H1 (cell line): ENCODE results near the gene RTN4RL1. TPM values are rescaled to one million over a fixed set of nuclear protein-coding genes. Genes with fewer than 3 reads are reported as not detected.

Experiments
- CTCF ChIA-PET: fragments of 300-600 bp; sonication (Branson Sonifier 250); formaldehyde crosslinking; loops from one replicate; lab custom pipeline; 2021; ENCODE audit not compliant: partially characterized antibody; lab: Charles Lee
- POLR2A ChIA-PET: fragments of 300-600 bp; sonication (Branson Sonifier 250); formaldehyde crosslinking; loops from one replicate; lab custom pipeline; 2021; ENCODE audit warnings: inconsistent platforms; ENCODE audit not compliant: partially characterized antibody; lab: Charles Lee
- DNase-seq, 2 experiments: peaks; one replicate each; pipeline versions ENCODE4 v3.0.0 to v3.0.0-alpha.2; 2010 to 2022; ENCODE audit warnings: low spot score in 2 of 2, low read depth in 1 of 2, mixed read lengths in 1 of 2
- FAIRE-seq: peaks from 2 replicates; lab custom pipeline; 2011; peaks lifted over from hg19 to GRCh38; lab: Jason Lieb, UNC
- H2AFZ ChIP-seq: 2 replicates; pipeline ENCODE4 v1.8.1; 2012; ENCODE audit warnings: low read length, inconsistent platforms
- H2AK5ac ChIP-seq: 2 replicates; pipeline ENCODE4 v1.6.1; 2013; ENCODE audit warnings: low read depth, low read length
- H2BK120ac ChIP-seq: replicated peaks from 2 replicates; pipeline ENCODE3; 2013; ENCODE audit warnings: low read depth, low read length, inconsistent platforms
- H2BK12ac ChIP-seq: 2 replicates; pipeline ENCODE4 v1.6.1; 2013; ENCODE audit warnings: low read depth, low read length
- H2BK15ac ChIP-seq: 2 replicates; pipeline ENCODE4 v1.6.1; 2013; ENCODE audit warnings: low read length
- H2BK20ac ChIP-seq: 2 replicates; pipeline ENCODE4 v1.6.1; 2013; ENCODE audit warnings: low read length
- H2BK5ac ChIP-seq: 2 replicates; pipeline ENCODE4 v1.6.1; 2013; ENCODE audit warnings: low read depth, low read length
- H3K14ac ChIP-seq: 2 replicates; pipeline ENCODE4 v1.6.1; 2013; ENCODE audit warnings: inconsistent platforms; ENCODE audit not compliant: insufficient read length
- H3K18ac ChIP-seq: 2 replicates; pipeline ENCODE4 v1.6.1; 2013; ENCODE audit warnings: low read length; ENCODE audit errors: extremely low read depth
- H3K23ac ChIP-seq: 2 replicates; pipeline ENCODE4 v1.6.1; 2013; ENCODE audit warnings: inconsistent platforms; ENCODE audit not compliant: insufficient read length
- H3K23me2 ChIP-seq: 2 replicates; pipeline ENCODE4 v1.6.1; 2013; ENCODE audit warnings: low read depth, low read length
- H3K27ac ChIP-seq: 2 replicates; pipeline ENCODE4 v1.6.1; 2011; ENCODE audit warnings: low read depth, low read length, inconsistent platforms
- H3K27me3 ChIP-seq, 4 experiments: replicated peaks in 1 of 4; 1 replicate in 1 of 4; 2 replicates in 3 of 4; pipeline versions ENCODE4 v1.6.1 to v1.8.1; 2011 to 2013; ENCODE audit warnings: low read length in 3 of 4, mild to moderate bottlenecking in 3 of 4, inconsistent platforms in 2 of 4, mixed read lengths in 2 of 4, moderate library complexity in 1 of 4; ENCODE audit not compliant: control insufficient read depth in 3 of 4, insufficient read depth in 3 of 4; ENCODE audit errors: extremely low read depth in 1 of 4
- H3K36me3 ChIP-seq, 4 experiments: 2 replicates each; pipeline versions ENCODE4 v1.6.1 to v1.8.1; 2011 to 2013; ENCODE audit warnings: mild to moderate bottlenecking in 4 of 4, low read length in 3 of 4, moderate library complexity in 2 of 4, control low read depth in 1 of 4, inconsistent platforms in 1 of 4; ENCODE audit not compliant: insufficient read depth in 4 of 4, control insufficient read depth in 2 of 4
- H3K4ac ChIP-seq: replicated peaks from 2 replicates; pipeline ENCODE3; 2013; ENCODE audit warnings: low read length, low read depth, mixed read lengths, inconsistent platforms; ENCODE audit not compliant: insufficient read length
- H3K4me1 ChIP-seq, 4 experiments: replicated peaks in 1 of 4; 1 replicate in 1 of 4; 2 replicates in 3 of 4; pipeline versions ENCODE4 v1.6.1 to v1.8.1; 2011 to 2013; ENCODE audit warnings: low read length in 3 of 4, inconsistent platforms in 2 of 4, mixed read lengths in 1 of 4; ENCODE audit not compliant: insufficient read depth in 4 of 4, control insufficient read depth in 3 of 4
- H3K4me2 ChIP-seq, 2 experiments: 2 replicates each; pipeline versions ENCODE4 v1.6.1 to v1.8.1; 2011 to 2013; ENCODE audit warnings: low read depth in 2 of 2, low read length in 2 of 2, control low read depth in 1 of 2, inconsistent platforms in 1 of 2, mild to moderate bottlenecking in 1 of 2; ENCODE audit not compliant: insufficient read depth in 1 of 2
- H3K4me3 ChIP-seq, 4 experiments: fragments of 200-600, 300-600 bp in 1 of 4; sonication (generic), shearing (Covaris generic), sonication (Bioruptor Twin) in 1 of 4; 2 replicates each; pipeline versions ENCODE4 v1.5.1 to v1.8.1; 2011 to 2016; ENCODE audit warnings: low read length in 4 of 4, low read depth in 3 of 4, control low read depth in 2 of 4, inconsistent platforms in 2 of 4, mild to moderate bottlenecking in 2 of 4, mixed read lengths in 1 of 4, moderate library complexity in 1 of 4; ENCODE audit not compliant: insufficient read depth in 2 of 4; ENCODE audit errors: extremely low read depth in 1 of 4
- H3K56ac ChIP-seq: replicated peaks from 2 replicates; pipeline ENCODE3; 2013; ENCODE audit warnings: low read depth, mild to moderate bottlenecking, mixed read lengths, low read length, inconsistent platforms; ENCODE audit not compliant: insufficient read length
- H3K79me1 ChIP-seq: 2 replicates; pipeline ENCODE4 v1.6.1; 2013; ENCODE audit warnings: low read depth, low read length, control low read depth
- H3K79me2 ChIP-seq, 2 experiments: 2 replicates each; pipeline versions ENCODE4 v1.6.1 to v1.8.1; 2012 to 2013; ENCODE audit warnings: low read length in 2 of 2, mild to moderate bottlenecking in 2 of 2, inconsistent platforms in 1 of 2; ENCODE audit not compliant: insufficient read depth in 2 of 2, control insufficient read depth in 1 of 2
- H3K9ac ChIP-seq, 4 experiments: replicated peaks in 1 of 4; 1 replicate in 1 of 4; 2 replicates in 3 of 4; pipeline versions ENCODE4 v1.6.1 to v1.8.1; 2011 to 2013; ENCODE audit warnings: low read depth in 3 of 4, low read length in 3 of 4, control low read depth in 2 of 4, mild to moderate bottlenecking in 2 of 4, moderate library complexity in 2 of 4, inconsistent platforms in 1 of 4; ENCODE audit errors: extremely low read depth in 1 of 4
- H3K9me3 ChIP-seq, 2 experiments: 2 replicates each; pipeline versions ENCODE4 v1.6.1 to v1.8.1; 2012 to 2013; ENCODE audit warnings: mild to moderate bottlenecking in 2 of 2, moderate library complexity in 2 of 2, control low read depth in 1 of 2, inconsistent platforms in 1 of 2, low read depth in 1 of 2, low read length in 1 of 2, mixed read lengths in 1 of 2; ENCODE audit not compliant: insufficient read depth in 2 of 2
- H4K20me1 ChIP-seq, 2 experiments: replicated peaks in 1 of 2; 2 replicates each; pipeline versions ENCODE3 to v1.8.1; 2011 to 2013; ENCODE audit warnings: inconsistent platforms in 2 of 2, low read length in 2 of 2, mild to moderate bottlenecking in 1 of 2; ENCODE audit not compliant: insufficient read depth in 2 of 2, control insufficient read depth in 1 of 2
- H4K5ac ChIP-seq: 2 replicates; pipeline ENCODE4 v1.6.1; 2013; ENCODE audit warnings: low read length, low read depth, mixed read lengths, inconsistent platforms; ENCODE audit not compliant: insufficient read length
- H4K8ac ChIP-seq: 2 replicates; pipeline ENCODE4 v1.8.0; 2013; ENCODE audit warnings: mild to moderate bottlenecking, moderate library complexity, low read length, inconsistent platforms; ENCODE audit not compliant: insufficient read depth; ENCODE audit errors: extremely low read depth
- H4K91ac ChIP-seq: replicated peaks from 2 replicates; pipeline ENCODE3; 2013; ENCODE audit warnings: low read length, mixed read lengths, inconsistent platforms; ENCODE audit not compliant: insufficient read length
- HDAC6 ChIP-seq: IDR thresholded peaks from one replicate; pipeline ENCODE4 v1.7.1; 2012; ENCODE audit warnings: low read depth, mild to moderate bottlenecking, inconsistent platforms, low read length, moderate library complexity
- WGBS, 2 experiments: shearing (Covaris generic) in 1 of 2; methylation state at CpG; one replicate each; pipeline versions ENCODE4 v1.1.6 to v1.1.7; 2013 to 2015; ENCODE audit warnings: low lambda C conversion rate in 2 of 2, mixed read lengths in 2 of 2, inconsistent platforms in 1 of 2, low coverage in 1 of 2, missing lambda C conversion rate in 1 of 2; ENCODE audit not compliant: insufficient replicate concordance in 2 of 2, insufficient coverage in 1 of 2, insufficient read length in 1 of 2; ENCODE audit errors: extremely low coverage in 1 of 2, missing lambda C conversion rate in 1 of 2; 5-methylcytosine and 5-hydroxymethylcytosine counted together
- polyA plus RNA-seq, 7 experiments: library from polyadenylated mRNA; depleted of rRNA in 3 of 7; stranded (reverse) in 5 of 7; unstranded in 2 of 7; fragments of >200 nt in 5 of 7; fragments of 200-250 nt in 2 of 7; gene quantifications; 1 replicate in 5 of 7; 2 replicates in 1 of 7; 4 replicates in 1 of 7; pipeline versions ENCODE4 v1.2.1 to v1.2.3, GENCODE V29; 2011 to 2013; ENCODE audit warnings: missing spikeins in 2 of 7, mixed read lengths in 2 of 7
- total RNA-seq: library from RNA; stranded (reverse); fragmentation: NEBNext Ultra II Directional; extraction: Animal tissue kit (Norgen Biotek cat#: 25700); gene quantifications from 2 replicates; pipeline ENCODE4 v1.2.1, GENCODE V29; 2021

Gene RTN4RL1
- total and polyA plus RNA-seq, 2 of the 8 experiments (the other 6 are each of a cell fraction or from before 2014, with no cell fraction given), result 0.09 TPM; not detected in 1

DNA sequence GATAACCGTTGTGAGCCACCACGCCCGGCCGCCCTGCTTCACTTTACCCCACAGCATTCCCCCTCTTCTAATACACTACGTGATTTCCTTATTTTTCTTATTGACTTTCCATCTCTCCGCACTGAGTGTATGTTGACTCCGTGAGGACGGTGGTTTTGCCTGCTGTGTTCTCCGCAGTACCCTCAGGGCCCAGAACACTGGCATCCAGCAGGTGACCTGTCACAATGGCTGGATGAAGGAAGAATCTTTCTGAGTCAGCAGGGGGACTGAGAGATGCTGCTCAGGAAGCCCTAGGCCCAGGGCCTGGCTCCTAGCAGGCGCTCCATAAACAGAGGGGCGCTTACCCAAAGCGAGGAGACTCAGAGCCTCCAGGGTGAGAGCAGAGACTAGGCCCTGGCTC is 79.5 kb downstream of the RTN4RL1 start:
- no peak overlapping the region for H3K23ac ChIP-seq
- H3K36me3 ChIP-seq, result no peaks in the 10 kb centered on the region
- WGBS, 2 experiments, result 90% methylated on average over 12 of the region's 12 CpGs; no CpG with 5 or more reads in 1 of the 2 experiments
- H3K27ac ChIP-seq, result no peak overlapping the region
- no peak overlapping the region for H2BK15ac ChIP-seq
- no peaks in the 10 kb centered on the region; a peak in 1 of 7 replicates for H3K27me3 ChIP-seq
- no peak overlapping the region for H3K4me3 ChIP-seq
- H3K14ac ChIP-seq, result no peak overlapping the region
- H3K56ac ChIP-seq, result no peak overlapping the region
- H2BK20ac ChIP-seq, result no peak overlapping the region
- no peak overlapping the region for H3K18ac ChIP-seq
- H4K8ac ChIP-seq, result peak overlapping the region; percentile 68
- H3K4me1 ChIP-seq, result no peaks in the 10 kb centered on the region
- H2AFZ ChIP-seq, result no peak overlapping the region
- no peak overlapping the region for H4K91ac ChIP-seq
- ChIA-PET POLR2A (no interaction called here), CTCF (interaction anchor here (0.6 kb wide), 1 partner anchor 82 kb away, joined by 3 read pairs; no protein-coding TSS in a partner anchor)
- no peaks in the 10 kb centered on the region for H3K9me3 ChIP-seq
- no peaks in the 10 kb centered on the region for H3K79me2 ChIP-seq
- no peaks in the 10 kb centered on the region for H3K23me2 ChIP-seq
- no peak overlapping the region for H2BK5ac ChIP-seq
- DNase-seq, result no peak
- no peak overlapping the region for H3K4me2 ChIP-seq
- no peak overlapping the region for H3K4ac ChIP-seq
- H4K20me1 ChIP-seq, result peaks cover 0 to 5% of the 10 kb centered on the region in 2 experiments
- H3K9ac ChIP-seq, result no peak overlapping the region
- no peak overlapping the region for H4K5ac ChIP-seq
- H3K79me1 ChIP-seq, result no peaks in the 10 kb centered on the region
- FAIRE-seq, result no peak
- TF ChIP-seq HDAC6, result no peak
- no peak overlapping the region for H2AK5ac ChIP-seq
- H2BK120ac ChIP-seq, result no peak overlapping the region
- no peak overlapping the region for H2BK12ac ChIP-seq
